PC-3 (cell line): ENCODE results near the gene FREY1. TPM values are rescaled to one million over a fixed set of nuclear protein-coding genes. Genes with fewer than 3 reads are reported as not detected.
"Not testable (repeated sequence)": the region's sequence is repeated elsewhere in the genome, so short reads cannot be mapped to it uniquely, and the experiment has no call there.

Experiments used
- ATAC-seq: fragments of 200-7000 bp; cut with Tn5 transposase; 2 replicates; pipeline ENCODE4 v1.9.1; 2020; ENCODE audit warnings: mild to moderate bottlenecking, moderate library complexity
- BruUV-seq: library from RNA; stranded (reverse); fragments of 400-500 nt; replicated peaks from 2 replicates; lab custom pipeline; 2021; lab: Mats Ljungman, UMichigan
- CTCF ChIA-PET: fragments of 300-600 bp; sonication (Branson Sonifier 250); formaldehyde crosslinking; loops from one replicate; lab custom pipeline; 2022; ENCODE audit warnings: antibody characterized with exemption; lab: Charles Lee
- POLR2A ChIA-PET: fragments of 300-600 bp; sonication (Branson Sonifier 250); formaldehyde crosslinking; loops from one replicate; lab custom pipeline; 2022; ENCODE audit warnings: antibody characterized with exemption; ENCODE audit not compliant: unreplicated experiment; lab: Charles Lee
- DNase-seq: peaks from one replicate; pipeline ENCODE4 v3.0.0-alpha.2; 2015
- H2AFZ ChIP-seq: fragments of 300-600 bp; sonication (generic); 2 replicates; pipeline ENCODE4 v1.6.0; 2016; ENCODE audit warnings: antibody characterized with exemption, low read length
- H3F3A ChIP-seq: fragments of 300-600 bp; sonication (generic); one replicate; pipeline ENCODE4 v1.6.0; 2017; ENCODE audit warnings: antibody characterized with exemption, low read length, control low read depth, mild to moderate bottlenecking; ENCODE audit not compliant: unreplicated experiment
- H3K27ac ChIP-seq: fragments of 300-600 bp; sonication (generic); 2 replicates; pipeline ENCODE4 v1.5.1; 2016; ENCODE audit warnings: mild to moderate bottlenecking, low read length
- H3K27me3 ChIP-seq: fragments of 300-600 bp; sonication (generic); 2 replicates; pipeline ENCODE4 v1.6.1; 2016; ENCODE audit warnings: low read length, mixed read lengths
- H3K36me3 ChIP-seq: fragments of 300-600 bp; sonication (generic); 2 replicates; pipeline ENCODE4 v1.6.1; 2016; ENCODE audit warnings: low read depth, mixed run types, low read length, mixed read lengths
- H3K4me1 ChIP-seq: fragments of 300-600 bp; sonication (generic); 2 replicates; pipeline ENCODE4 v1.5.1; 2016; ENCODE audit warnings: low read length; ENCODE audit not compliant: insufficient read depth
- H3K4me2 ChIP-seq: fragments of 300-600 bp; sonication (generic); 2 replicates; pipeline ENCODE4 v1.6.0; 2016; ENCODE audit warnings: low read length
- H3K4me3 ChIP-seq: fragments of 300-600 bp; sonication (generic); 2 replicates; pipeline ENCODE4 v1.5.1; 2016; ENCODE audit warnings: mild to moderate bottlenecking, low read length, mixed read lengths
- H3K79me2 ChIP-seq: fragments of 300-600 bp; sonication (generic); 2 replicates; pipeline ENCODE4 v1.6.1; 2017; ENCODE audit warnings: low read length, mixed read lengths
- H3K9ac ChIP-seq: fragments of 300-600 bp; sonication (generic); 2 replicates; pipeline ENCODE4 v1.6.0; 2016; ENCODE audit warnings: mild to moderate bottlenecking, low read length
- H3K9me2 ChIP-seq: fragments of 300-600 bp; sonication (generic); replicated peaks from 2 replicates; pipeline ENCODE4 v1.6.1; 2016; ENCODE audit warnings: mixed run types, low read length, mixed read lengths
- H3K9me3 ChIP-seq: fragments of 300-600 bp; sonication (generic); 2 replicates; pipeline ENCODE4 v1.6.1; 2016; ENCODE audit warnings: low read length, mixed read lengths
- H4K20me1 ChIP-seq: fragments of 300-600 bp; sonication (generic); 2 replicates; pipeline ENCODE4 v1.6.1; 2016; ENCODE audit warnings: low read length, mixed read lengths
- CTCF ChIP-seq: fragments of 300-600 bp; sonication (generic); conservative IDR thresholded peaks from 2 replicates; pipeline ENCODE4 v1.5.1; 2017; ENCODE audit warnings: antibody characterized with exemption, low read depth, mild to moderate bottlenecking, low read length
- EZH2 ChIP-seq: fragments of 300-600 bp; sonication (generic); IDR thresholded peaks from one replicate; pipeline ENCODE4 v1.6.1; 2017; ENCODE audit warnings: antibody characterized with exemption, mild to moderate bottlenecking, low read length; ENCODE audit not compliant: unreplicated experiment
- EZH2phosphoT487 ChIP-seq: fragments of 300-600 bp; sonication (generic); IDR thresholded peaks from 2 replicates; pipeline ENCODE4 v1.6.1; 2018; ENCODE audit warnings: mild to moderate bottlenecking, antibody characterized with exemption, low read length, borderline replicate concordance
- intact Hi-C: fragments of 100-400 bp; cut with micrococcal nuclease; formaldehyde crosslinking; loops from 2 replicates; pipeline ENCODE4 v1.9.0; 2023
- total RNA-seq: library from RNA; depleted of rRNA; stranded (reverse); fragments of >200 nt; gene quantifications from 2 replicates; pipeline ENCODE4 v1.2.3, GENCODE V29; 2014

Gene FREY1
- total RNA-seq, 1 experiment from 2014 or later: 0.15 TPM

GRCh38 chr11:45907911-45908370, 870 bp upstream of the FREY1 start:
- TF ChIP-seq EZH2phosphoT487 (no peak), EZH2 (no peak), CTCF (no peak)
- no peaks in the 10 kb centered on the region for H3K27me3 ChIP-seq
- no TSS peak for BruUV-seq
- no peaks in the 10 kb centered on the region for H3K9me3 ChIP-seq
- no peaks in the 10 kb centered on the region; the same call in 1 of the 2 replicates for H3K36me3 ChIP-seq
- H3K4me3 ChIP-seq: no peak overlapping the region
- no peaks in the 10 kb centered on the region for H3K79me2 ChIP-seq
- no peaks in the 10 kb centered on the region for H4K20me1 ChIP-seq
- CTCF ChIA-PET: no interaction called here
- no peak overlapping the region for H3K4me2 ChIP-seq
- no peaks in the 10 kb centered on the region for H3F3A ChIP-seq
- H3K9me2 ChIP-seq: no peaks in the 10 kb centered on the region
- intact Hi-C loops: no loop called here
- DNase-seq (no peak), ATAC-seq (no peak; the same call in 1 of the 2 replicates)
- H2AFZ ChIP-seq: no peak overlapping the region
- no peaks in the 10 kb centered on the region for H3K4me1 ChIP-seq
- no peak overlapping the region for H3K9ac ChIP-seq
- POLR2A ChIA-PET: no interaction called here
- H3K27ac ChIP-seq: no peak overlapping the region

- no peak for DNase-seq
- BruUV-seq: no TSS peak
- no peak; the same call in 1 of the 2 replicates for ATAC-seq
Measured at GRCh38 chr11:45906096-45906682, 882 bp downstream of the FREY1 start.

GRCh38 chr11:45905576-45905975, 1.5 kb downstream of the FREY1 start:
- CTCF ChIA-PET, BruUV-seq, H3K27me3 ChIP-seq, H2AFZ ChIP-seq, H3K79me2 ChIP-seq, H3K4me1 ChIP-seq, H3K9me2 ChIP-seq, H4K20me1 ChIP-seq, H3K9ac ChIP-seq, H3K27ac ChIP-seq, H3K4me2 ChIP-seq, H3K9me3 ChIP-seq, DNase-seq, intact Hi-C loops, H3K36me3 ChIP-seq, H3K4me3 ChIP-seq, H3F3A ChIP-seq, ATAC-seq, POLR2A ChIA-PET: not testable (repeated sequence)

More at GRCh38 chr11:45906096-45906682, 882 bp downstream of the FREY1 start:
- H3K9ac ChIP-seq: no peak overlapping the region
- no peaks in the 10 kb centered on the region for H3K4me1 ChIP-seq
- no peak overlapping the region for H3K27ac ChIP-seq
- no peaks in the 10 kb centered on the region for H3F3A ChIP-seq
- no peak overlapping the region for H3K4me3 ChIP-seq
- H3K36me3 ChIP-seq: no peaks in the 10 kb centered on the region; the same call in 1 of the 2 replicates
- ChIA-PET POLR2A (no interaction called here), CTCF (no interaction called here)
- no peak overlapping the region for H2AFZ ChIP-seq
- H3K27me3 ChIP-seq: no peaks in the 10 kb centered on the region
- H3K4me2 ChIP-seq: no peak overlapping the region
- H3K9me3 ChIP-seq: no peaks in the 10 kb centered on the region
- no peaks in the 10 kb centered on the region for H3K79me2 ChIP-seq
- H3K9me2 ChIP-seq: no peaks in the 10 kb centered on the region
- TF ChIP-seq CTCF: no peak
- no peak for TF ChIP-seq EZH2phosphoT487
- TF ChIP-seq EZH2: no peak
- H4K20me1 ChIP-seq: no peaks in the 10 kb centered on the region
- intact Hi-C loops: no loop called here
